Loucy (cell line): ENCODE results near the gene FAM13A.

Source experiments
- H2AFZ ChIP-seq: fragments of 200-600 bp; sonication (generic); 2 replicates; pipeline ENCODE4 v1.6.0; 2016; ENCODE audit warnings: antibody characterized with exemption, mild to moderate bottlenecking, low read length, moderate library complexity
- H3F3A ChIP-seq: fragments of 200-600 bp; 2 replicates; pipeline ENCODE4 v1.6.0; 2016; ENCODE audit warnings: antibody characterized with exemption, low read depth, mild to moderate bottlenecking
- H3K27me3 ChIP-seq: fragments of 200-600 bp; sonication (generic); 2 replicates; pipeline ENCODE4 v1.6.1; 2014; ENCODE audit warnings: low read length, mild to moderate bottlenecking; ENCODE audit not compliant: insufficient read depth, poor library complexity, severe bottlenecking
- H3K36me3 ChIP-seq: fragments of 200-600 bp; sonication (generic); 2 replicates; pipeline ENCODE4 v1.6.1; 2016; ENCODE audit warnings: low read length; ENCODE audit not compliant: insufficient read depth
- H3K4me1 ChIP-seq: fragments of 200-600 bp; sonication (generic); 2 replicates; pipeline ENCODE4 v1.5.1; 2014; ENCODE audit warnings: low read length, mild to moderate bottlenecking; ENCODE audit not compliant: insufficient read depth, poor library complexity, severe bottlenecking
- H3K4me2 ChIP-seq: fragments of 200-600 bp; sonication (generic); 2 replicates; pipeline ENCODE4 v1.6.0; 2014; ENCODE audit warnings: antibody characterized with exemption, low read length, low read depth, mild to moderate bottlenecking; ENCODE audit not compliant: poor library complexity, severe bottlenecking
- H3K4me3 ChIP-seq: fragments of 200-600 bp; sonication (generic); 2 replicates; pipeline ENCODE4 v1.5.1; 2014; ENCODE audit warnings: low read length, mild to moderate bottlenecking, mixed read lengths; ENCODE audit not compliant: poor library complexity, severe bottlenecking
- H3K79me2 ChIP-seq: fragments of 200-600 bp; sonication (generic); 2 replicates; pipeline ENCODE4 v1.6.1; 2014; ENCODE audit warnings: low read length; ENCODE audit not compliant: insufficient read depth
- H3K9ac ChIP-seq: fragments of 200-600 bp; sonication (generic); 2 replicates; pipeline ENCODE4 v1.6.0; 2014; ENCODE audit warnings: mild to moderate bottlenecking, low read depth, low read length, moderate library complexity; ENCODE audit not compliant: poor library complexity, severe bottlenecking
- H3K9me2 ChIP-seq: fragments of 200-600 bp; sonication (generic); replicated peaks from 2 replicates; pipeline ENCODE4 v1.6.1; 2016; ENCODE audit warnings: low read depth, low read length, mixed read lengths
- H3K9me3 ChIP-seq: fragments of 200-600 bp; sonication (generic); 2 replicates; pipeline ENCODE4 v1.6.1; 2014; ENCODE audit warnings: mild to moderate bottlenecking, antibody characterized with exemption, low read length, low read depth; ENCODE audit not compliant: insufficient read depth
- H4K20me1 ChIP-seq: fragments of 200-600 bp; sonication (generic); 2 replicates; pipeline ENCODE4 v1.6.0; 2014; ENCODE audit warnings: antibody characterized with exemption, low read length, mild to moderate bottlenecking; ENCODE audit not compliant: insufficient read depth, poor library complexity, severe bottlenecking
- CTCF ChIP-seq: fragments of 200-600 bp; sonication (generic); conservative IDR thresholded peaks from 2 replicates; pipeline ENCODE4 v1.5.1; 2014; ENCODE audit warnings: mild to moderate bottlenecking, antibody characterized with exemption, low read length
- EZH2phosphoT487 ChIP-seq: fragments of 200-600 bp; IDR thresholded peaks from 2 replicates; pipeline ENCODE4 v1.6.1; 2018; ENCODE audit warnings: antibody characterized with exemption, mild to moderate bottlenecking, moderate library complexity, borderline replicate concordance

The FAM13A gene

DNA sequence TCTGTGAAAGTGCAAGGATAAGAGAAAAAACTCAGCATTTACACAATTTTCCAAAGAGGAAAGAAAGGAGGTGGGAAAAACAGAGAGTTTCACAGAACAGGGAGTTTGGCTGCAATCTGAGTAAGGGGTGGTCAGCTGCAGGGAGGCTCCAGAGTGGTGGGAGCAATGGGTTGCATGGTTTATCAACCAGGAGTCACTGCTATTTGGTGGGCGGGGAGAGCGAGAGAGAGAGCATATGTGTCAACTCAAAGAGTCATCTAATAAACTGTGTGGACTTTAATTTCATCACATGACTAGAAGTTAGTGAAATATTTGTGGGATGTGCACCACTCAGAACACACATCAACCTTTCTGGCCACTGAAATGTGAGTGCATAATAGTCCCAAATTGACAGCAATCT lies 94.6 kb downstream of the FAM13A start:
- Histone ChIP-seq H3K4me2 (no peak overlapping the region), H3K4me1 (peaks cover 10% of the 10 kb centered on the region)

DNA sequence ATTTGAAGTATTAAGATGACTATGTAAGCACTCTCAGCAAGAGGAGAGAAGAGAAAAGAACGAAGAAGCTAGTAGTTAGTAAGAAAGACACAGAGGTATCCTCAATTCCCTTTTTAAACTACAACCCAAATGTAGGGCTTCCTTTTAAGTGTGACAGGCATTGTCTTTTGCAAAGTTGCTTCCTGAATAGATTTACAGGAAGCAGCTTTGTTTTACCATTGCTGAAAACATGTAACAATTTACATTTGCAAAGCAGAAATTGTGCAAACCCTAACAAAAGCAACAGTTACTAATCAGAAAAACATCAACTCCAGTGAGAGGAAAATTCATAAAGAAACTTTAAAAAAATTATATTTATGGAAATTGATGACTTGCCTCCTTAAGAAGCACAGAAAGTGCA lies 96.4 kb downstream of the FAM13A start:
- peaks cover 4% of the 10 kb centered on the region; the same call in 1 of the 2 replicates for H3K9me3 ChIP-seq
- H3K27me3 ChIP-seq, result no peaks in the 10 kb centered on the region
- no peaks in the 10 kb centered on the region for H3F3A ChIP-seq
- H4K20me1 ChIP-seq, result no peaks in the 10 kb centered on the region
- H3K4me2 ChIP-seq, result no peak overlapping the region
- no peaks in the 10 kb centered on the region for H3K9me2 ChIP-seq
- TF ChIP-seq EZH2phosphoT487 (no peak), CTCF (no peak)
- no peaks in the 10 kb centered on the region for H3K36me3 ChIP-seq
- peaks cover 10% of the 10 kb centered on the region for H3K4me1 ChIP-seq
- no peak overlapping the region for H3K9ac ChIP-seq
- no peaks in the 10 kb centered on the region for H3K79me2 ChIP-seq
- H2AFZ ChIP-seq, result no peak overlapping the region
- H3K4me3 ChIP-seq, result no peak overlapping the region

More for the DNA sequence above, 94.6 kb downstream of the FAM13A start:
- Histone ChIP-seq H3K9me3 (peaks cover 4% of the 10 kb centered on the region; the same call in 1 of the 2 replicates), H4K20me1 (no peaks in the 10 kb centered on the region), H3K9me2 (no peaks in the 10 kb centered on the region), H3K9ac (no peak overlapping the region), H3K36me3 (no peaks in the 10 kb centered on the region), H3K4me3 (no peak overlapping the region), H3F3A (no peaks in the 10 kb centered on the region), H3K79me2 (no peaks in the 10 kb centered on the region), H2AFZ (no peak overlapping the region), H3K27me3 (no peaks in the 10 kb centered on the region)
- TF ChIP-seq CTCF, result no peak
- no peak for TF ChIP-seq EZH2phosphoT487

DNA sequence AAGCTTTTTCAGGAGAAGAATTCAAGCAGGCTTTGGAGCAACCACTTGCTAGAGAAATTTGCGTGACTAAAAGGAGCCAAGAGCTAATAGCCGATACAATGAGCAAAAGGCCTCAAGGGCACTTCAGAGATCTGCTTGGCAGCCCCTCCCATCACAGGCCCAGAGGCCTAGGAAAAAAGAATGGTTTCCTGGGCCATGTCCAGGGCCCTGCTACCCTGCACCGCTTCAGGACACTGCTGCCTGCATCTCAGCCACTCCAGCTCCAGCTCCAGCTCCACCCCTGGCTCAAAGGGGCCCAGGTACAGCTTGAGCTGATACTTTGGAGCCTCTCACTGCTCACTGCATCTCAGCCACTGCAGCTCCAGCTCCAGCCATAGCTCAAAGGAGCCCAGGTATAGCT lies 98.9 kb downstream of the FAM13A start:
- no peak overlapping the region for H3K9ac ChIP-seq
- peaks cover 14% of the 10 kb centered on the region for H3K4me1 ChIP-seq

More for the DNA sequence above, 98.9 kb downstream of the FAM13A start:
- no peak overlapping the region for H2AFZ ChIP-seq
- no peaks in the 10 kb centered on the region for H3K36me3 ChIP-seq
- H3F3A ChIP-seq, result no peaks in the 10 kb centered on the region
- no peak overlapping the region for H3K4me3 ChIP-seq
- H3K27me3 ChIP-seq, result no peaks in the 10 kb centered on the region
- no peaks in the 10 kb centered on the region for H4K20me1 ChIP-seq
- no peaks in the 10 kb centered on the region for H3K79me2 ChIP-seq
- no peak overlapping the region for H3K4me2 ChIP-seq
- H3K9me3 ChIP-seq, result peaks cover 4% of the 10 kb centered on the region; the same call in 1 of the 2 replicates
- H3K9me2 ChIP-seq, result no peaks in the 10 kb centered on the region
- TF ChIP-seq CTCF (no peak), EZH2phosphoT487 (no peak)
